OCI-LY7 (cell line): ENCODE measurements around the gene CPTP.

Source experiments
- CTCF ChIP-seq: fragments of 200-600 bp; sonication (generic); conservative IDR thresholded peaks from 2 replicates; pipeline ENCODE4 v1.5.1; 2014; ENCODE audit warnings: mild to moderate bottlenecking, antibody characterized with exemption, low read length, moderate library complexity, mixed read lengths
- EZH2phosphoT487 ChIP-seq: fragments of 200-600 bp; sonication (generic); IDR thresholded peaks from 2 replicates; pipeline ENCODE4 v1.6.1; 2018; ENCODE audit warnings: low read depth, borderline replicate concordance, mild to moderate bottlenecking, mixed run types, antibody characterized with exemption, low read length, moderate library complexity, mixed read lengths

GRCh38 chr1:1283821-1284220 lies 40.8 kb upstream of the CPTP start:
- TF ChIP-seq EZH2phosphoT487 (no peak), CTCF (no peak)
